GOT3 (cell line): ENCODE measurements around the gene BPIFB2.
"Not testable (repeated sequence)": the region's sequence is repeated elsewhere in the genome, so short reads cannot be mapped to it uniquely, and the experiment has no call there.

Experiments
- DNase-seq: peaks from one replicate; lab custom pipeline; 2025; ENCODE audit warnings: mixed read lengths; lab: John Stamatoyannopoulos, UW

The BPIFB2 gene, protein sequence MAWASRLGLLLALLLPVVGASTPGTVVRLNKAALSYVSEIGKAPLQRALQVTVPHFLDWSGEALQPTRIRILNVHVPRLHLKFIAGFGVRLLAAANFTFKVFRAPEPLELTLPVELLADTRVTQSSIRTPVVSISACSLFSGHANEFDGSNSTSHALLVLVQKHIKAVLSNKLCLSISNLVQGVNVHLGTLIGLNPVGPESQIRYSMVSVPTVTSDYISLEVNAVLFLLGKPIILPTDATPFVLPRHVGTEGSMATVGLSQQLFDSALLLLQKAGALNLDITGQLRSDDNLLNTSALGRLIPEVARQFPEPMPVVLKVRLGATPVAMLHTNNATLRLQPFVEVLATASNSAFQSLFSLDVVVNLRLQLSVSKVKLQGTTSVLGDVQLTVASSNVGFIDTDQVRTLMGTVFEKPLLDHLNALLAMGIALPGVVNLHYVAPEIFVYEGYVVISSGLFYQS

GRCh38 chr20:33007376-33008335, at the start of gene BPIFB2:
TSS of gene BPIFB2 (plus strand) at chr20:33007704. CDS start at chr20:33008575, 871 bp downstream.
- DNase-seq = no peak

- no peak for DNase-seq
Measured at GRCh38 chr20:32958574-32958973, 48.9 kb upstream of the BPIFB2 start.

DNA sequence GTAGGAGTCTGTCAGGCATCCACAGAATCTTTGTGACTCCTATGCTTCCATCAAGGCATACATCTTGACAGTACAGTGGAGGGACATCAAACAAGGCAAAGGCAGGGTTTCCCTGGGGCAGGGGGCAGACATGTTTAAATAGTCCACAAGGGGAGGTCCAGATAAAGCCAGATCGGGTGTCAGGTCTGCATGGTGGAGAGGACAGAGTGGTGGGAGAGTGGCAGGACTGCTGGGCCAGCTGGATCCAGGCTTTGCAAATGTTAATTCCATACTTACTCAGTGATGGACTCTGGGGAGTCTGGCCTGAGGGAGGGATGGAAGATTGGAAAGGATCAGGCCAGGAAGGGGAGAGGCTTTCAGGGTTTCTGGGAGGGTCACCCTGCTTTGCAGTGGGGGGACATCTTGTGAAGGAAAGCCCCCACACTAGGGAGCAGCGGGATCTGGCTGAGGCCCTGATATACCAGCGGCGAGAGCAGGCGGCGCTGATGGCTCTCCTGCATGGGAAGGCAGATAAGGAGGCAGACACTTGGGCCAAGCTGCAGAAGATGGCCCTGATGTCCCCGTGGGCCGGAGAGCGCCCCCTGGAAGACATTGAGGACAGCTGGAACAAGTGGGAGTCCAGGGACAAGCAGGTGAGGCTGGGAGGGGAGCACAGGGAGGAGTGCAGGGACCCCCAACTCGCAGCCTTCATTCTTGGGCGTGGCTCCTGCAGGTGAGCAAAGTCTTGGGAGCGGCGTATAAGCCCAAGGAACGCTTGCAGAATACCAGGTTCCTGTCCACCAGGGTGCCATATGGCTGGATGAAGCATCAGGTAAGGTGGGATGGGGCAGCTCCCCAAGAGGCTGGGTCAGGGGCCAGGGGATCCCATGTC, 47.9 kb upstream of the BPIFB2 start:
- DNase-seq = no peak

DNA sequence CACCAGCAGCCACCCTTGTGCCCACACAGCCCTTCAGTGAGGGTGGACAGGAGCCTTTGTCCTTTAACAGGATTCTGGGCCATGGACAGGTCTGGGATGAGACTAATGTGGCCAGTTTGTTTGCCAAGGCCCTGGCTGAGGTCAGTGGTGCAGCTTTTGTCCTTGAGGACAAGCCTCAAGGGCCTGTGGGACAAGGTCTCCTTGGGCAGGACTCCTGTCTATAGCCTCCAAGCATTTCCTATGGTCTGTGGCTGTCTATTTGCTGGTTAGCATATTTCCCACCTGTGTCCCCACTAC, 47.3 kb upstream of the BPIFB2 start:
- DNase-seq = no peak

- DNase-seq = no peak
Measured at GRCh38 chr20:32960849-32961731, 46.4 kb upstream of the BPIFB2 start.

DNA sequence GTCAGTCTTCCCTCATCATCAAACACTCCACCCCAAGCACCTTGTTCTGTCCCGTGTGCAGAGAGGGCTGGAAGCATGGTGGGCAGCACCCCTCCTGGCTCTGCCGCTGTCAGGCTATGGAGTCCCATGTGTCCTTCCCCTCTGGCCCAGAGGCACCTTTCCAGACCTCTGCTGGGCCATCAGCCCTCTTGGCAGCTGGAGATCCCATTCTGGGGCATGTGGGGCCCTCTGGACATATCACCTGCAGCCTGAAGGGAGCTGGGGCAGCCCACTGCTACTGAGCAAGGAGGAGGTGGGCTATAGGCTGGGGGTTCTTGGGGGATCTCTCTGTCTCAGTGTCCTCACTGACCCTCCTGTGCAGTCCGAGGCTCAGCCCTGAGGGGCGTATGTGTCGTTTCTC, 45.5 kb upstream of the BPIFB2 start:
- no peak for DNase-seq

- DNase-seq = not testable (repeated sequence)
Measured at GRCh38 chr20:32962646-32963045, 44.9 kb upstream of the BPIFB2 start.

DNA sequence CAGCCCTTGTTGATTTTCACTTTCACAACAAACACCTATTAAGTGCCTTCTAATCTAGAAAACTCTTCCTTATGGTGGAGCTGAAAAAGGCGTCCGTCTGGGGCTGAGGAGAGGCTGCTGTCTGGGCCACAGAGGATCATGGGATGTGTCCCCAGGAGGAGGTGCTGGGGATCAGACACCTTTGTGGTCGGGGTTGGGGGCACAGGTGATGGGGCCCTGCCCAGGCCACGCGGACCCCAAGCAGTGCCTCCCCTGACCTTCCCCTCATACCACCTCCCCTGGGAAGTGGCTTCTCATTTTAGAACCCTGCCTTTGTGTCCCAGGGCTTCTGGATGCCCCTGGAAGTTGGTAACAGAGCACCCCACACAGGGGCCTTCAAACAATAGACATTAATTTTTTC, 44.3 kb upstream of the BPIFB2 start:
- DNase-seq = no peak

- no peak for DNase-seq
Measured at GRCh38 chr20:32964575-32964974, 42.9 kb upstream of the BPIFB2 start.

DNA sequence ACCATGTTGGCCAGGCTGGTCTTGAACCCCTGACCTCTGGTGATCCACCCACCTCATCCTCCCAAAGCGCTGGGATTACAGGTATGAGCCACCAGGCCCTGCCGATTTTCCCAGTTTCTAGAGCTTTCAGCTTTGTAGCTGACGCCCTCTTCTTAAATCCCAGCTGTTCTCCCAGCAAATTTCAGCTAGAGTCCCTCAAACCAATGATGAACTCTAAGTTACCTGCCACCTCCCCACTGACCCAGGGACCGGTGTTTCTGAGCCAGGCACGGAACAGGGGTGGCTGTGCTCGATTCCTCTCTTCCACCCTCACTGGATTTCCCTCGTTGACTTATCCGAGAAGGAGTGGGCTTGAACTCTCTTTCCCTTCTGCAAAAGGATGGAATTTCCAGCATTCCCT, 42.4 kb upstream of the BPIFB2 start:
- DNase-seq = no peak

GRCh38 chr20:32965581-32966373, 41.7 kb upstream of the BPIFB2 start:
- DNase-seq = no peak

DNA sequence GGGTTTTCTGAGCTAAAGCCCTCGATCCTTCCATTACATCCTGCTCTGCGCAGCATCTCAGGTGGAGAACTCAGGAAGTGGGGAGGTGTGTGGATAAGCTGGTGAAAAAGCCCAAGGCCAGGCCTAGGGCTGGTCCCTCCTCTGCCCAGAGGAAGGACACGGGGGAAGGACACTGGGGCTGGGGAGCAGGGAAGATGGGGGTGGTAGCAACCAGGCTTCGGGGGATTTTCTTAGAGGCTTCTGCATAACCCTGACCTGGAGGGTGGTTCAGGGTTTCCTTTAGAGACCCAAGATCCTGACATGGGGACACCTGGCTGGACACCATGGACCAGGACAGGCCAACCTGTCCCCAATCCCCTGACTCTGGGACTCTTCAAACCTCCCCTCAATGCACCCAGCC, 41.1 kb upstream of the BPIFB2 start:
- DNase-seq = no peak

DNA sequence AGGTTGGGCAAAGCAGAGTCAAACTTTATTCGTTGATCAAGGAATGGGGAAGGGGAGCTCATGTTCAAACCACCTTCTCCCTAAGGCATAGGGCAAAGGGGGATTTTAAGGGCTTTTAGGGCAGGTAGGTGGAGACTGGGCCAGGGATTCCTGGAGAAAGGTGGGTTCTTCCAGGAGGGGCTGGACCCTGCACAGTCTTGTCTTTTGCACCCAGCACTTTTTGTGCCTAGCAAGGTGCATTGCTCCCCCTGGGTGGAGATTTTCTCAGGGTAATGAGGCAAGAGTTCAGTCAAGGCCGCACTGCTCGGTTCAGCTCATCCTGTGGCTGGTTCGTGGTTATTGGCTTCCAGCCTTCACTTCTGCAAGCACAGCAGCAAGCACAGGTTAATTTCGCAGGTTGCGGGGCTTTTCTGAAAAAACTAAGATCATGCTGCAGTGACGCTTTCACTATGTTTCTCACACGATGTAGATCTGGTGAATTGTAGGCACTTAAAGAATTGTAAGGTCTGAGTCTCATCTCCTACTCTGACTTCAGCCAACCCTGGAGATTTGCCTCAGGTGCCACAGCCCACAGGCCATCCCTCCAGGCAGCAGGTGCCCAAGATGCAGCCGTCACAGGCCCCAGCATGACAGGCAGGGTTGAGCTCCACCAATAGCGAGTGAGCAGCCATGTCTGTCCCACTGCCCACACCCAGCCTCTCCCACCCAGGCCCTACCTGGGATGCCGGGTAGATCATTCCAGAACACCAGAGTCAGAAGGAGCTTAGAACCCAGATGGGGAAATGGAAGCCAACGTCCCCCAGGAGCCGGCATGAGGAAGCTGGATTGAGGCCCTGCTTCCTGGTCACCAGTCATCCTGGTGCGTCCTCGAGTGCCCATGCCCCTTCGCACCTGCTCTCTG, 40.4 kb upstream of the BPIFB2 start:
- no peak for DNase-seq

DNA sequence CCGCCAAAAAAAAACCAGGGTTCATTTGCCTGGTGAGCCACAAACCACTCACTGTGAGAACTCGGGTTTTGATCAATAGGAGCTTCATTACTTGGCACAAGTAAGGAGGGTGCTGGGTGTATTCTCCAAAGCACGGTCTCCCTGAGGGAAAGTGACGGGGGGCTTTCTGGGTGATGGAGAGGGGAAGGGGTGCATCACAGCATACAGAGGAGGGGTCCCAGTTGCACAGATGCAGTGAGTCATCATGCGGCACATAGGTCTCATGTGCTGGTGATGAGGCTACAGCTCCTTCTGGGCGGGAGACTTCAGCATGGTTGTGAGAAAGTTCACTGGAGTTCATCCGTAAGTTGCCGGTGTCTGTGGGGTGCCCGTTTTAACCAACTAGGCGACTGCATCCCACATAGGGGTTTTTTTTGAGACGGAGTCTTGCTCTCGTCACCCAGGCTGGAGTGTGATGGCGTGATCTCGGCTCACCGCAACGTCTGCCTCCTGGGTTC, 39.5 kb upstream of the BPIFB2 start:
- no peak for DNase-seq

- no peak for DNase-seq
Measured at GRCh38 chr20:32968478-32969241, 38.8 kb upstream of the BPIFB2 start.

- no peak for DNase-seq
Measured at GRCh38 chr20:32969356-32970114, 38.0 kb upstream of the BPIFB2 start.
